Measurements from ENCODE around the gene VMAC. TPM values are rescaled to one million over a fixed set of nuclear protein-coding genes. Genes with fewer than 3 reads are reported as not detected.

Gene VMAC
- total and polyA plus RNA-seq, 9 of the 15 experiments (the other 6 are each of a cell fraction or from before 2014, with no cell fraction given): 0.03 to 3.4 (median 1.1) TPM

GRCh38 chr19:5894704-5895349 is 9.8 kb upstream of the VMAC start (continued):
- no peak for TF ChIP-seq CTCF (IDR thresholded peaks at IDR 0.05 in 2 of 3, conservative IDR thresholded peaks at IDR 0.05 in 1 of 3; ENCODE audit: insufficient read depth in 2 of 3, low read depth in 1 of 3, low read length in 3 of 3)
- 0 out of 2 replicates have a peak, but pooled peaks have one; percentile 5 for TF ChIP-seq POLR2G (IDR thresholded peaks at IDR 0.05; ENCODE audit: low read depth, low read length)
- TF ChIP-seq KLF1 (tag; IDR thresholded peaks at IDR 0.05): no peak
- no peak for TF ChIP-seq KAT2B (IDR thresholded peaks at IDR 0.05; ENCODE audit: low read depth, low read length)
- no peak for TF ChIP-seq ZNF609 (CRISPR knock-in tag; IDR thresholded peaks at IDR 0.05; ENCODE audit: borderline replicate concordance)
- TF ChIP-seq TRIM28 (IDR thresholded peaks at IDR 0.05): no peak
- 0 out of 2 replicates have a peak, but pooled peaks have one; percentile 1 for TF ChIP-seq PKNOX1 (IDR thresholded peaks at IDR 0.05)
- TF ChIP-seq TAF15 (IDR thresholded peaks at IDR 0.05; ENCODE audit: low read depth, low read length): no peak
- no peak for TF ChIP-seq NR2F6 (CRISPR knock-in tag; IDR thresholded peaks at IDR 0.05)
- TF ChIP-seq SOX6 (IDR thresholded peaks at IDR 0.05): no peak
- TF ChIP-seq KHSRP (IDR thresholded peaks at IDR 0.05): no peak
- no peak for TF ChIP-seq ZC3H4 (CRISPR knock-in tag; IDR thresholded peaks at IDR 0.05; ENCODE audit: borderline replicate concordance)
- TF ChIP-seq CBX2 (IDR thresholded peaks at IDR 0.05; ENCODE audit: insufficient read depth, low read length, poor library complexity, severe bottlenecking): no peak
- TF ChIP-seq POLR2B (IDR thresholded peaks at IDR 0.05; ENCODE audit: low read depth, partially characterized antibody): no peak
- no peak for TF ChIP-seq DPF2 (IDR thresholded peaks at IDR 0.05)
- TF ChIP-seq NRF1 (conservative IDR thresholded peaks at IDR 0.05 in 1 of 2, IDR thresholded peaks at IDR 0.05 in 1 of 2): peak in 1 of 2 experiments; percentile 3; a peak in 1 of 4 replicates
- no peak for TF ChIP-seq BACH1 (tag; IDR thresholded peaks at IDR 0.05)
- no peak for TF ChIP-seq CAMTA2 (CRISPR knock-in tag; conservative IDR thresholded peaks at IDR 0.05)
- no peak for TF ChIP-seq ZNF197 (CRISPR knock-in tag; IDR thresholded peaks at IDR 0.05; ENCODE audit: low read depth)
- TF ChIP-seq EWSR1 (IDR thresholded peaks at IDR 0.05; ENCODE audit: borderline replicate concordance, low read depth, partially characterized antibody): no peak
